ENCODE results near the gene TRAPPC3L. TPM values are rescaled to one million over a fixed set of nuclear protein-coding genes. Genes with fewer than 3 reads are reported as not detected.

The TRAPPC3L gene
- total RNA-seq, 1 donor from 2014 or later, result 0.52 TPM

DNA sequence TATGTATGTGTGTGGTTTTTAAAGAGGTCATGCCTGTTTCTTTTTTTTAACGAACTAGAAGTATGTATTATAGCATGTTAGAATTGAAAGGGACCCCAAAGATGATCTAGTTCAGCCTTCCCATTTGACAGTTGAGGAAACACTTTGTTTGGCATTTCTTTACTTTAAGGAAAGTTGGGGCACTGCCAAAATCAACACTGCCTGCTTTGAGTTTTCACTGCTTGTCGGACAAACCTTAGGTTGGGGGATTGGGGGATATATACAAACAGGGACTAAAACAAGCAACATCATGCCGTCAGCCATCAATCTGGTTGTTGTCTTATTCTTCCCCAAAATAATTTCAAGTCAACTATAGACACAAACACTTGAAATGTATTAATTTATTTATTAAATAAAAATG, 98.4 kb downstream of the TRAPPC3L start:
- Histone ChIP-seq H3K4me3 (ENCODE audit: low read length in 3 of 3) (no peak overlapping the region), H3K27ac (ENCODE audit: low read depth, low read length) (no peak overlapping the region), H3K36me3 (ENCODE audit: control insufficient read depth in 3 of 3, insufficient read depth in 3 of 3, low read length in 3 of 3) (no peaks in the 10 kb centered on the region), H3K9me3 (ENCODE audit: control insufficient read depth in 3 of 3, low read length in 3 of 3) (no peaks in the 10 kb centered on the region), H3K4me1 (ENCODE audit: control insufficient read depth in 3 of 3, insufficient read depth in 3 of 3, low read length in 3 of 3) (no peaks in the 10 kb centered on the region), H3K9ac (ENCODE audit: low read depth in 1 of 3, low read length in 3 of 3) (no peak overlapping the region), H3K27me3 (ENCODE audit: control insufficient read depth in 3 of 3, insufficient read depth in 3 of 3, low read length in 3 of 3) (no peaks in the 10 kb centered on the region)

DNA sequence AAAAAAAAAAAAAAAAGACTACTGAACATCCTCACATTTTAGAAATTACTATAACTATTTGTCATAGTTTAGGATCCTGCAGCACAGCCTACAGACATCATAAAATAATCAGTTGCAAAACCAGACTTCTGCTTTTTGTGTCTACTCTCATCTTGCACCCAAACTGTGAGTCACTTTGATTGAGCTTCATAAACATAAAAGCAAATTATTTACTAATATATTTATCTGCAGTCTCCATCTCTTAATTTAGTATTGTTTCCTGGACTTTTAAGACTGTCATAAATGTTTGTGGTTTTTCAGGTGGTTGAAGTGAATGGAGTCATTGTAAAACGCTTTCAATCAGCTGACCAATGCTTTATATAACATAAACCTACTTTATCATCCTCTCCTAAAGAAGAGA, 99.1 kb downstream of the TRAPPC3L start:
- H3K4me3 ChIP-seq (ENCODE audit: low read length in 3 of 3), result no peak overlapping the region
- H3K27me3 ChIP-seq (ENCODE audit: control insufficient read depth in 3 of 3, insufficient read depth in 3 of 3, low read length in 3 of 3), result no peaks in the 10 kb centered on the region
- no peaks in the 10 kb centered on the region for H3K9me3 ChIP-seq (ENCODE audit: control insufficient read depth in 3 of 3, low read length in 3 of 3)
- H3K36me3 ChIP-seq (ENCODE audit: control insufficient read depth in 3 of 3, insufficient read depth in 3 of 3, low read length in 3 of 3), result no peaks in the 10 kb centered on the region
- no peak overlapping the region for H3K27ac ChIP-seq (ENCODE audit: low read depth, low read length)
- no peaks in the 10 kb centered on the region for H3K4me1 ChIP-seq (ENCODE audit: control insufficient read depth in 3 of 3, insufficient read depth in 3 of 3, low read length in 3 of 3)
- H3K9ac ChIP-seq (ENCODE audit: low read depth in 1 of 3, low read length in 3 of 3), result no peak overlapping the region

DNA sequence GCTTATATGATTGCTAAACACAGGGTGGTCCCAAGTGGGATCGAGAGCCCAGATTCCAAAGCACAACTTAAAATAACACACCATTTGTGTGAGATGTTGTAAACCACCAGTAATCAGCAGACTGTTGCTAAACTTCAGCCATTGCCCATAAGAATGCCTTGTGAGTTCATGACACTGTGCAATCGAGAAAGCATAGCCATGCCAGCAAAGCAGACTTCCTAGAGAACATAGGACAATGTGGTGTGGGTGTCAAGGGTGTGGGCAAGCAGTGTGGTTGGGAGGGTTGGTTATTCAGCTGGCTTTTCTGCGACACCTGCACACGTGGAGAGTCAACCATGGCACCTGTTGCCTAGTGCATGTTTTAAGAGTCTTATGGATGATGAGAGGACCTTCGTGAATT, 100.4 kb downstream of the TRAPPC3L start:
- no peaks in the 10 kb centered on the region for H3K27me3 ChIP-seq (ENCODE audit: control insufficient read depth in 3 of 3, insufficient read depth in 3 of 3, low read length in 3 of 3)
- H3K4me3 ChIP-seq (ENCODE audit: low read length in 3 of 3), result no peak overlapping the region
- no peaks in the 10 kb centered on the region for H3K9me3 ChIP-seq (ENCODE audit: control insufficient read depth in 3 of 3, low read length in 3 of 3)

More for the DNA sequence above, 100.4 kb downstream of the TRAPPC3L start:
- Histone ChIP-seq H3K4me1 (ENCODE audit: control insufficient read depth in 3 of 3, insufficient read depth in 3 of 3, low read length in 3 of 3) (no peaks in the 10 kb centered on the region), H3K36me3 (ENCODE audit: control insufficient read depth in 3 of 3, insufficient read depth in 3 of 3, low read length in 3 of 3) (no peaks in the 10 kb centered on the region), H3K9ac (ENCODE audit: low read depth in 1 of 3, low read length in 3 of 3) (no peak overlapping the region), H3K27ac (ENCODE audit: low read depth, low read length) (no peak overlapping the region)

Other genes starting within 250 kb of the TRAPPC3L start
- gene DSE, start 174.7 kb downstream of the TRAPPC3L start, total RNA-seq, result 26.1 TPM
- gene CALHM6, start 84.3 kb downstream of the TRAPPC3L start, total RNA-seq, result 8.9 TPM
- gene CALHM5, start 34.0 kb downstream of the TRAPPC3L start, total RNA-seq, result 4.2 TPM
- gene CALHM4, start 8.1 kb upstream of the TRAPPC3L start, total RNA-seq, result not detected
- 8.9 TPM for gene RWDD1, start 25.8 kb upstream of the TRAPPC3L start, total RNA-seq
- 0.52 TPM for gene RSPH4A, start 70.8 kb upstream of the TRAPPC3L start, total RNA-seq
- gene ZUP1, start 123.1 kb upstream of the TRAPPC3L start, total RNA-seq, result 10.4 TPM
- gene KPNA5, start 135.5 kb upstream of the TRAPPC3L start, total RNA-seq, result 9.4 TPM
- 4.7 TPM for gene FAM162B, start 220.0 kb upstream of the TRAPPC3L start, total RNA-seq

Measured in skeletal muscle tissue (tissue), 4 donors.